Measurements from ENCODE around the gene NUDC. TPM values are rescaled to one million over a fixed set of nuclear protein-coding genes. Genes with fewer than 3 reads are reported as not detected.

The NUDC gene
- total and polyA plus RNA-seq, 10 of the 15 experiments (the other 5 are each of a cell fraction or from before 2014, with no cell fraction given), result 5.5 to 227 (median 67.4) TPM

GRCh38 chr1:26951821-26952497 is 30.4 kb downstream of the NUDC start:
- SMC1A ChIA-PET (ENCODE audit: uncharacterized antibody, unreplicated experiment), result no interaction called here
- in situ Hi-C loops (cut with MboI), result no loop called here
- RAD21 ChIA-PET (ENCODE audit: unreplicated experiment), result no interaction called here
- H2AFZ ChIP-seq (ENCODE audit: control insufficient read depth, low read depth, low read length), result no peak overlapping the region
- H3K36me3 ChIP-seq (ENCODE audit: control insufficient read depth in 2 of 2, insufficient read depth in 2 of 2, low read length in 1 of 2), result peaks cover 0 to 3% of the 10 kb centered on the region in 2 experiments; a peak in 2 of 4 replicates
- H3K4me1 ChIP-seq (ENCODE audit: control insufficient read depth, insufficient read depth, low read length), result no peaks in the 10 kb centered on the region
- H3K9me3 ChIP-seq (replicated peaks; ENCODE audit: control insufficient read depth, insufficient read depth, low read length), result no peaks in the 10 kb centered on the region; the same call in 2 of the 3 replicates
- no peak for FAIRE-seq
- CTCF ChIA-PET, result no interaction called here
- intact Hi-C loops (cut with micrococcal nuclease; ENCODE audit: unreplicated experiment), result no loop called here
- DNase-seq (ENCODE audit: low read depth, low spot score), result no peak
- ATAC-seq, result no peak
- POLR2A ChIA-PET, result no interaction called here
- no peak overlapping the region for H3K27ac ChIP-seq (ENCODE audit: control insufficient read depth, insufficient read depth)
- TF ChIP-seq IKZF2 (IDR thresholded peaks at IDR 0.05), result no peak
- no peak for TF ChIP-seq MEF2A (IDR thresholded peaks at IDR 0.05; ENCODE audit: insufficient read depth, low read depth, low read length)
- TF ChIP-seq, protein P1, sequence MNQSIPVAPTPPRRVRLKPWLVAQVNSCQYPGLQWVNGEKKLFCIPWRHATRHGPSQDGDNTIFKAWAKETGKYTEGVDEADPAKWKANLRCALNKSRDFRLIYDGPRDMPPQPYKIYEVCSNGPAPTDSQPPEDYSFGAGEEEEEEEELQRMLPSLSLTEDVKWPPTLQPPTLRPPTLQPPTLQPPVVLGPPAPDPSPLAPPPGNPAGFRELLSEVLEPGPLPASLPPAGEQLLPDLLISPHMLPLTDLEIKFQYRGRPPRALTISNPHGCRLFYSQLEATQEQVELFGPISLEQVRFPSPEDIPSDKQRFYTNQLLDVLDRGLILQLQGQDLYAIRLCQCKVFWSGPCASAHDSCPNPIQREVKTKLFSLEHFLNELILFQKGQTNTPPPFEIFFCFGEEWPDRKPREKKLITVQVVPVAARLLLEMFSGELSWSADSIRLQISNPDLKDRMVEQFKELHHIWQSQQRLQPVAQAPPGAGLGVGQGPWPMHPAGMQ (IDR thresholded peaks at IDR 0.05; ENCODE audit: borderline replicate concordance), result no peak
- TF ChIP-seq POLR2A (IDR thresholded peaks at IDR 0.05; ENCODE audit: low read depth, low read length), result no peak
- H3K4me2 ChIP-seq (ENCODE audit: control insufficient read depth, insufficient read depth), result no peak overlapping the region
- no peaks in the 10 kb centered on the region for H4K20me1 ChIP-seq (ENCODE audit: control insufficient read depth, insufficient read depth)
- no peaks in the 10 kb centered on the region for H3K27me3 ChIP-seq (replicated peaks in 1 of 2; ENCODE audit: control insufficient read depth in 2 of 2, insufficient read depth in 2 of 2, low read length in 1 of 2)
- H3K9ac ChIP-seq (ENCODE audit: control insufficient read depth, insufficient read depth, low read length), result no peak overlapping the region
- no TSS peak for BruUV-seq (replicated peaks)
- WGBS (ENCODE audit: insufficient coverage, insufficient replicate concordance, low lambda C conversion rate, missing lambda C conversion rate), result 73% methylated on average over 22 of the region's 24 CpGs
- no peak overlapping the region for H3K4me3 ChIP-seq
- no peaks in the 10 kb centered on the region for H3K79me2 ChIP-seq (ENCODE audit: control insufficient read depth, insufficient read depth, low read length)

DNA sequence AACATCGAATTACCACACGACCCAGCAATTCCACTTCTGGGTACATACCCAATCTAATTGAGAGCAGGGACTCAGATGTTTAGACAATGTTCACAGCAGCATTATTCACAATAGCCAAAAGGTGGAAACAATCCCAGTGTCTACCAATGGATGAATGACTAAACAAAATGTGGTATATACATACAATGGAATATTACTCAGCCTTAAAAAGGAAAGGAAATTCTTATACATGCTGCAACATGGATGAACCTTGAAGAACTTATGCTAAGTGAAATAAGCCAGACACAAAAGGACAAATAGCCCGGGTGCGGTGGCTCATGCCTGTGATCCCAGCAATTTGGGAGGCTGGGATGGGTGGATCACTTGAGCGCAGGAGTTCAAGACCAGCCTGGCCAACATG is 31.8 kb downstream of the NUDC start:
- no peak for TF ChIP-seq NFXL1 (IDR thresholded peaks at IDR 0.05; ENCODE audit: borderline replicate concordance)
- TF ChIP-seq, protein P2, sequence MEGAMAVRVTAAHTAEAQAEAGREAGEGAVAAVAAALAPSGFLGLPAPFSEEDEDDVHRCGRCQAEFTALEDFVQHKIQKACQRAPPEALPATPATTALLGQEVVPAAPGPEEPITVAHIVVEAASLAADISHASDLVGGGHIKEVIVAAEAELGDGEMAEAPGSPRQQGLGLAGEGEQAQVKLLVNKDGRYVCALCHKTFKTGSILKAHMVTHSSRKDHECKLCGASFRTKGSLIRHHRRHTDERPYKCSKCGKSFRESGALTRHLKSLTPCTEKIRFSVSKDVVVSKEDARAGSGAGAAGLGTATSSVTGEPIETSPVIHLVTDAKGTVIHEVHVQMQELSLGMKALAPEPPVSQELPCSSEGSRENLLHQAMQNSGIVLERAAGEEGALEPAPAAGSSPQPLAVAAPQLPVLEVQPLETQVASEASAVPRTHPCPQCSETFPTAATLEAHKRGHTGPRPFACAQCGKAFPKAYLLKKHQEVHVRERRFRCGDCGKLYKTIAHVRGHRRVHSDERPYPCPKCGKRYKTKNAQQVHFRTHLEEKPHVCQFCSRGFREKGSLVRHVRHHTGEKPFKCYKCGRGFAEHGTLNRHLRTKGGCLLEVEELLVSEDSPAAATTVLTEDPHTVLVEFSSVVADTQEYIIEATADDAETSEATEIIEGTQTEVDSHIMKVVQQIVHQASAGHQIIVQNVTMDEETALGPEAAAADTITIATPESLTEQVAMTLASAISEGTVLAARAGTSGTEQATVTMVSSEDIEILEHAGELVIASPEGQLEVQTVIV (IDR thresholded peaks at IDR 0.05; ENCODE audit: borderline replicate concordance, partially characterized antibody), result no peak

More for the DNA sequence above, 31.8 kb downstream of the NUDC start:
- H3K79me2 ChIP-seq (ENCODE audit: control insufficient read depth, insufficient read depth, low read length), result no peaks in the 10 kb centered on the region
- no peaks in the 10 kb centered on the region for H3K36me3 ChIP-seq (ENCODE audit: control insufficient read depth in 2 of 2, insufficient read depth in 2 of 2, low read length in 1 of 2)
- in situ Hi-C loops (cut with MboI) (no loop called here), intact Hi-C loops (cut with micrococcal nuclease; ENCODE audit: unreplicated experiment) (no loop called here)
- no peak overlapping the region for H3K27ac ChIP-seq (ENCODE audit: control insufficient read depth, insufficient read depth)
- no peak overlapping the region for H3K4me2 ChIP-seq (ENCODE audit: control insufficient read depth, insufficient read depth)
- no peaks in the 10 kb centered on the region; the same call in 2 of the 3 replicates for H3K9me3 ChIP-seq (replicated peaks; ENCODE audit: control insufficient read depth, insufficient read depth, low read length)
- H3K27me3 ChIP-seq (replicated peaks in 1 of 2; ENCODE audit: control insufficient read depth in 2 of 2, insufficient read depth in 2 of 2, low read length in 1 of 2), result no peaks in the 10 kb centered on the region
- H3K4me1 ChIP-seq (ENCODE audit: control insufficient read depth, insufficient read depth, low read length), result no peaks in the 10 kb centered on the region
- DNase-seq (ENCODE audit: low read depth, low spot score) (no peak), ATAC-seq (no peak), FAIRE-seq (no peak)
- H4K20me1 ChIP-seq (ENCODE audit: control insufficient read depth, insufficient read depth), result no peaks in the 10 kb centered on the region
- ChIA-PET RAD21 (ENCODE audit: unreplicated experiment) (no interaction called here), SMC1A (ENCODE audit: uncharacterized antibody, unreplicated experiment) (no interaction called here), POLR2A (interaction anchor here (0.7 kb wide), 1 partner anchor 412 kb away, joined by 4 read pairs; no protein-coding TSS in a partner anchor), CTCF (no interaction called here)
- BruUV-seq (replicated peaks), result no TSS peak
- no peak overlapping the region for H2AFZ ChIP-seq (ENCODE audit: control insufficient read depth, low read depth, low read length)
- H3K4me3 ChIP-seq, result no peak overlapping the region
- WGBS (ENCODE audit: insufficient coverage, insufficient replicate concordance, low lambda C conversion rate, missing lambda C conversion rate), result 86% methylated on average over 5 of the region's 5 CpGs
- no peak overlapping the region for H3K9ac ChIP-seq (ENCODE audit: control insufficient read depth, insufficient read depth, low read length)

All from GM12878 (cell line).